ENCODE data around the gene HOXB4. TPM values are rescaled to one million over a fixed set of nuclear protein-coding genes. Genes with fewer than 3 reads are reported as not detected.

HOXB4 gene
- total and polyA plus RNA-seq, 10 of the 15 experiments (the other 5 are each of a cell fraction or from before 2014, with no cell fraction given): 0.35 to 5.8 (median 3.0) TPM

DNA sequence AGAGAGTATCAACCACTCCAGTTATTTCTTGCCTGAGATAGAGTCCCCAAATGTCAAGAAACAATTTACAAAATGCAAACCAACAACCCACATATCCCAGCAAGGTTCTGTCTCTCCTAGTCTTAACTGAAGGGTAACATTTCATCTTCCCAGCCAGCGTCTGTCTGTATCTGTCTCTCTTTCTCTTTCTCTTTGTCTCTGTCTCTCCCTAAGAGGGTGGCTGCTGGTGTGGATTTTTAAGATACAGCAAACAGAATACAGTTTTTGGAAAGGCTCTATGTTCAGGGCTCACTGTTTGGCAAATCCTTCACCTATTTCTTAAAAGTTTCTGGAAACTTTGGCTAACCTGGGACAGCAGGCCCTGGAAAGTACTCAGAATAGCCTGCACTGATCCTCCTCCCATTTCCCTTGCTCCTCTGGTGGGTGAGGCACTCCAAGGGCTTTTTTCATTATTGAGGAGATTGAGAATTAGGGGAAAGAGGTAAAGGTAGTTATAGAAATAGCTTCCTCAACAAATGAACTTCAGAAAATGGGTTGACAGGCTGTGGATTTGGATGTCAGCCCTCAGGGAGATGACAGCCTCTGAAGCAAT, 6.2 kb downstream of the HOXB4 start:
- H3K9ac ChIP-seq (ENCODE audit: control insufficient read depth, insufficient read depth, low read length): no peak overlapping the region
- FAIRE-seq (no peak), ATAC-seq (no peak), DNase-seq (ENCODE audit: low read depth, low spot score) (no peak)
- BruUV-seq (replicated peaks): no TSS peak
- ChIA-PET CTCF (no interaction called here), POLR2A (no interaction called here), RAD21 (ENCODE audit: unreplicated experiment) (no interaction called here), SMC1A (ENCODE audit: uncharacterized antibody, unreplicated experiment) (no interaction called here)
- H3K36me3 ChIP-seq (ENCODE audit: control insufficient read depth in 2 of 2, insufficient read depth in 2 of 2, low read length in 1 of 2): no peaks in the 10 kb centered on the region
- no peak overlapping the region for H2AFZ ChIP-seq (ENCODE audit: control insufficient read depth, low read depth, low read length)
- no peak overlapping the region for H3K27ac ChIP-seq (ENCODE audit: control insufficient read depth, insufficient read depth)
- H3K4me1 ChIP-seq (ENCODE audit: control insufficient read depth, insufficient read depth, low read length): peaks cover 9% of the 10 kb centered on the region
- intact Hi-C loops (cut with micrococcal nuclease; ENCODE audit: unreplicated experiment): no loop called here
- H3K9me3 ChIP-seq (replicated peaks; ENCODE audit: control insufficient read depth, insufficient read depth, low read length): no peaks in the 10 kb centered on the region
- no peak overlapping the region for H3K4me2 ChIP-seq (ENCODE audit: control insufficient read depth, insufficient read depth)
- in situ Hi-C loops (cut with MboI): no loop called here
- H4K20me1 ChIP-seq (ENCODE audit: control insufficient read depth, insufficient read depth): no peaks in the 10 kb centered on the region
- WGBS (ENCODE audit: insufficient coverage, insufficient replicate concordance, low lambda C conversion rate, missing lambda C conversion rate): 94% methylated on average over 1 of the region's 1 CpG
- H3K79me2 ChIP-seq (ENCODE audit: control insufficient read depth, insufficient read depth, low read length): no peaks in the 10 kb centered on the region
- H3K4me3 ChIP-seq: no peak overlapping the region
- no peaks in the 10 kb centered on the region for H3K27me3 ChIP-seq (replicated peaks in 1 of 2; ENCODE audit: control insufficient read depth in 2 of 2, insufficient read depth in 2 of 2, low read length in 1 of 2)
- TF ChIP-seq IRF4 (IDR thresholded peaks at IDR 0.05; ENCODE audit: low read depth, low read length) (no peak), ESRRA (IDR thresholded peaks at IDR 0.05; ENCODE audit: low read length) (no peak), ZNF274 (IDR thresholded peaks at IDR 0.05; ENCODE audit: insufficient read depth, insufficient read length) (no peak), STAT3 (IDR thresholded peaks at IDR 0.05; ENCODE audit: low read depth, low read length) (no peak), HDAC2 (IDR thresholded peaks at IDR 0.05) (no peak), NBN (IDR thresholded peaks at IDR 0.05) (no peak), ZBED1 (IDR thresholded peaks at IDR 0.05; ENCODE audit: borderline replicate concordance) (no peak), MYC (IDR thresholded peaks at IDR 0.05; ENCODE audit: insufficient read depth, insufficient read length, insufficient replicate concordance, low read length, severe bottlenecking) (no peak), IRF3 (IDR thresholded peaks at IDR 0.05) (no peak), ZSCAN29 (IDR thresholded peaks at IDR 0.05) (no peak), KDM1A (IDR thresholded peaks at IDR 0.05; ENCODE audit: borderline replicate concordance) (no peak), CBFB (IDR thresholded peaks at IDR 0.05; ENCODE audit: low read depth) (no peak), SPI1 (IDR thresholded peaks at IDR 0.05; ENCODE audit: borderline replicate concordance, insufficient read depth, low read depth, low read length) (no peak), POU2F2 (IDR thresholded peaks at IDR 0.05; ENCODE audit: borderline replicate concordance, low read depth, low read length) (no peak), IKZF2 (IDR thresholded peaks at IDR 0.05) (no peak), POLR2AphosphoS2 (IDR thresholded peaks at IDR 0.05; ENCODE audit: low read depth, low read length) (no peak)
- TF ChIP-seq, protein P1, sequence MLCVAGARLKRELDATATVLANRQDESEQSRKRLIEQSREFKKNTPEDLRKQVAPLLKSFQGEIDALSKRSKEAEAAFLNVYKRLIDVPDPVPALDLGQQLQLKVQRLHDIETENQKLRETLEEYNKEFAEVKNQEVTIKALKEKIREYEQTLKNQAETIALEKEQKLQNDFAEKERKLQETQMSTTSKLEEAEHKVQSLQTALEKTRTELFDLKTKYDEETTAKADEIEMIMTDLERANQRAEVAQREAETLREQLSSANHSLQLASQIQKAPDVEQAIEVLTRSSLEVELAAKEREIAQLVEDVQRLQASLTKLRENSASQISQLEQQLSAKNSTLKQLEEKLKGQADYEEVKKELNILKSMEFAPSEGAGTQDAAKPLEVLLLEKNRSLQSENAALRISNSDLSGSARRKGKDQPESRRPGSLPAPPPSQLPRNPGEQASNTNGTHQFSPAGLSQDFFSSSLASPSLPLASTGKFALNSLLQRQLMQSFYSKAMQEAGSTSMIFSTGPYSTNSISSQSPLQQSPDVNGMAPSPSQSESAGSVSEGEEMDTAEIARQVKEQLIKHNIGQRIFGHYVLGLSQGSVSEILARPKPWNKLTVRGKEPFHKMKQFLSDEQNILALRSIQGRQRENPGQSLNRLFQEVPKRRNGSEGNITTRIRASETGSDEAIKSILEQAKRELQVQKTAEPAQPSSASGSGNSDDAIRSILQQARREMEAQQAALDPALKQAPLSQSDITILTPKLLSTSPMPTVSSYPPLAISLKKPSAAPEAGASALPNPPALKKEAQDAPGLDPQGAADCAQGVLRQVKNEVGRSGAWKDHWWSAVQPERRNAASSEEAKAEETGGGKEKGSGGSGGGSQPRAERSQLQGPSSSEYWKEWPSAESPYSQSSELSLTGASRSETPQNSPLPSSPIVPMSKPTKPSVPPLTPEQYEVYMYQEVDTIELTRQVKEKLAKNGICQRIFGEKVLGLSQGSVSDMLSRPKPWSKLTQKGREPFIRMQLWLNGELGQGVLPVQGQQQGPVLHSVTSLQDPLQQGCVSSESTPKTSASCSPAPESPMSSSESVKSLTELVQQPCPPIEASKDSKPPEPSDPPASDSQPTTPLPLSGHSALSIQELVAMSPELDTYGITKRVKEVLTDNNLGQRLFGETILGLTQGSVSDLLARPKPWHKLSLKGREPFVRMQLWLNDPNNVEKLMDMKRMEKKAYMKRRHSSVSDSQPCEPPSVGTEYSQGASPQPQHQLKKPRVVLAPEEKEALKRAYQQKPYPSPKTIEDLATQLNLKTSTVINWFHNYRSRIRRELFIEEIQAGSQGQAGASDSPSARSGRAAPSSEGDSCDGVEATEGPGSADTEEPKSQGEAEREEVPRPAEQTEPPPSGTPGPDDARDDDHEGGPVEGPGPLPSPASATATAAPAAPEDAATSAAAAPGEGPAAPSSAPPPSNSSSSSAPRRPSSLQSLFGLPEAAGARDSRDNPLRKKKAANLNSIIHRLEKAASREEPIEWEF (IDR thresholded peaks at IDR 0.05; ENCODE audit: insufficient replicate concordance, low read depth, low read length): no peak
- TF ChIP-seq, protein P2, sequence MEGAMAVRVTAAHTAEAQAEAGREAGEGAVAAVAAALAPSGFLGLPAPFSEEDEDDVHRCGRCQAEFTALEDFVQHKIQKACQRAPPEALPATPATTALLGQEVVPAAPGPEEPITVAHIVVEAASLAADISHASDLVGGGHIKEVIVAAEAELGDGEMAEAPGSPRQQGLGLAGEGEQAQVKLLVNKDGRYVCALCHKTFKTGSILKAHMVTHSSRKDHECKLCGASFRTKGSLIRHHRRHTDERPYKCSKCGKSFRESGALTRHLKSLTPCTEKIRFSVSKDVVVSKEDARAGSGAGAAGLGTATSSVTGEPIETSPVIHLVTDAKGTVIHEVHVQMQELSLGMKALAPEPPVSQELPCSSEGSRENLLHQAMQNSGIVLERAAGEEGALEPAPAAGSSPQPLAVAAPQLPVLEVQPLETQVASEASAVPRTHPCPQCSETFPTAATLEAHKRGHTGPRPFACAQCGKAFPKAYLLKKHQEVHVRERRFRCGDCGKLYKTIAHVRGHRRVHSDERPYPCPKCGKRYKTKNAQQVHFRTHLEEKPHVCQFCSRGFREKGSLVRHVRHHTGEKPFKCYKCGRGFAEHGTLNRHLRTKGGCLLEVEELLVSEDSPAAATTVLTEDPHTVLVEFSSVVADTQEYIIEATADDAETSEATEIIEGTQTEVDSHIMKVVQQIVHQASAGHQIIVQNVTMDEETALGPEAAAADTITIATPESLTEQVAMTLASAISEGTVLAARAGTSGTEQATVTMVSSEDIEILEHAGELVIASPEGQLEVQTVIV (IDR thresholded peaks at IDR 0.05; ENCODE audit: borderline replicate concordance, partially characterized antibody): no peak

Measured in GM12878 (cell line).